Measurements from ENCODE around the gene ANKRD1. TPM values are rescaled to one million over a fixed set of nuclear protein-coding genes. Genes with fewer than 3 reads are reported as not detected.

The ANKRD1 gene
- total RNA-seq, 2 donors from 2014 or later = 0.52 to 4.3 TPM

DNA sequence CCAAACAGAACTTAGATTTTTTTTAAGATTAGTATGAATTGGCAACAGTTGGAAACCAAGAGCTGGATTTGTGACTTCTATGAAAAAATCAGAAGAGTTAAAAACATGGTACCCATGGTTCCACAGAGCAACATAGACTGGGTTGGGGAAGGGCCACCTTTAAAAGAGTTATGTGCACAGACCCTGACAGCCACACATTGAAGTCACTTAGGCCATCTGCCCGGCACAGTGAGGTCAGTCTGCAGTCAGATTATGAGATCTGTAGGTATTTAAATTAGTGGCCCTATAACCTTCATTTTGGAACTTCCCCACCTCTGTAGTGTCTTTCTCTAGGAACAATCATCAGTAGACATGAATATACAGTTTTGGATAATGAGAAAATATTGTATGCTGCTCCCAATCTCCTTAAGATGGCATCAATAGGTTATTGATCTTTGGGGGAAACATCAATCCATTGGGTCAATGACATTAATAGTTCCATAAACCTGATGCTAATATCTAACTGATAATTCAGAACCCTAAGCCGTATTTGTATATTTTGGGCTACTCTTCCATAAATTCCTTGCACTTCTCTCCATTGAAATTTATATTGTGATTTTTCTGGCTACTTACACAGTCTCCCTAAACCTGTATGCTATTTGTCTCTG, 7.0 kb downstream of the ANKRD1 start:
- intact Hi-C loops (cut with DNase I) = loop anchor here (10.0 kb wide), 1 partner anchor 331 kb away; no protein-coding TSS in a partner anchor
- no peak for ATAC-seq
- TF ChIP-seq POLR2A (IDR thresholded peaks at IDR 0.05) = no peak
- TF ChIP-seq, protein P1, sequence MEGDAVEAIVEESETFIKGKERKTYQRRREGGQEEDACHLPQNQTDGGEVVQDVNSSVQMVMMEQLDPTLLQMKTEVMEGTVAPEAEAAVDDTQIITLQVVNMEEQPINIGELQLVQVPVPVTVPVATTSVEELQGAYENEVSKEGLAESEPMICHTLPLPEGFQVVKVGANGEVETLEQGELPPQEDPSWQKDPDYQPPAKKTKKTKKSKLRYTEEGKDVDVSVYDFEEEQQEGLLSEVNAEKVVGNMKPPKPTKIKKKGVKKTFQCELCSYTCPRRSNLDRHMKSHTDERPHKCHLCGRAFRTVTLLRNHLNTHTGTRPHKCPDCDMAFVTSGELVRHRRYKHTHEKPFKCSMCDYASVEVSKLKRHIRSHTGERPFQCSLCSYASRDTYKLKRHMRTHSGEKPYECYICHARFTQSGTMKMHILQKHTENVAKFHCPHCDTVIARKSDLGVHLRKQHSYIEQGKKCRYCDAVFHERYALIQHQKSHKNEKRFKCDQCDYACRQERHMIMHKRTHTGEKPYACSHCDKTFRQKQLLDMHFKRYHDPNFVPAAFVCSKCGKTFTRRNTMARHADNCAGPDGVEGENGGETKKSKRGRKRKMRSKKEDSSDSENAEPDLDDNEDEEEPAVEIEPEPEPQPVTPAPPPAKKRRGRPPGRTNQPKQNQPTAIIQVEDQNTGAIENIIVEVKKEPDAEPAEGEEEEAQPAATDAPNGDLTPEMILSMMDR (IDR thresholded peaks at IDR 0.05) = no peak
- Histone ChIP-seq H3K27me3 (no peaks in the 10 kb centered on the region), H3K27ac (no peak overlapping the region), H3K4me1 (no peaks in the 10 kb centered on the region), H3K36me3 (replicated peaks in 1 of 2; ENCODE audit: insufficient read depth in 1 of 2, low read depth in 2 of 2) (no peaks in the 10 kb centered on the region), H3K4me3 (no peak overlapping the region), H3K9me3 (no peaks in the 10 kb centered on the region)
- DNase-seq = no peak
- 84 to 89% methylated on average over 2 of the region's 2 CpGs for WGBS, 2 donors

- Histone ChIP-seq H3K36me3 (replicated peaks in 1 of 2; ENCODE audit: insufficient read depth in 1 of 2, low read depth in 2 of 2) (no peaks in the 10 kb centered on the region), H3K9me3 (no peaks in the 10 kb centered on the region), H3K27me3 (no peaks in the 10 kb centered on the region), H3K27ac (no peak overlapping the region), H3K4me1 (no peaks in the 10 kb centered on the region), H3K4me3 (no peak overlapping the region)
- ATAC-seq = no peak
- intact Hi-C loops (cut with DNase I) = loop anchor here (10.0 kb wide), 1 partner anchor 332 kb away; no protein-coding TSS in a partner anchor
- TF ChIP-seq, protein P1 (IDR thresholded peaks at IDR 0.05) = no peak
- no peak for TF ChIP-seq POLR2A (IDR thresholded peaks at IDR 0.05)
- 76 to 82% methylated on average over 7 of the region's 7 CpGs for WGBS, 2 donors
- DNase-seq = no peak
Measured at GRCh38 chr10:90912854-90913479, 7.9 kb downstream of the ANKRD1 start.

DNA sequence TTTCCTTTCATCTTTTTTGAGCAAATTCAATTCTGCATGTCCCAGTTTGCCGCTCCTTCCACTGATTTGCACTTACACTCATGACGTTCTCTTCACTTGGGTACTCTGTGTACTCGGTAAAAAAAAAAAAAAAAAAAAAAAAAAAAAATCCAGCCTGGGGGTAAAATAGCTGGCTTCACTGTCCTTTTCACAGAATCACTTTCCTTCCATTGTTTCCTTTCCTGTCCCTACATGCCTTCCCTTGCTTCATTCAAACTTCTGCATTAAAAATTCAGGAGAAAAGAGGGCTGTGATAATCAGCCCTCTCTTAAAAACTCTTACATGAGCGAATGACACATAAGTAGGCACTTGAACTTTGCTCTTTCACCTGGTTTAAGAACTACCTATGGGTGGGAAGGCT, 8.7 kb downstream of the ANKRD1 start:
- Histone ChIP-seq H3K27me3 (no peaks in the 10 kb centered on the region), H3K27ac (no peak overlapping the region), H3K4me1 (no peaks in the 10 kb centered on the region), H3K36me3 (replicated peaks in 1 of 2; ENCODE audit: insufficient read depth in 1 of 2, low read depth in 2 of 2) (no peaks in the 10 kb centered on the region), H3K9me3 (no peaks in the 10 kb centered on the region), H3K4me3 (no peak overlapping the region)
- TF ChIP-seq POLR2A (IDR thresholded peaks at IDR 0.05) = no peak
- TF ChIP-seq, protein P1 (IDR thresholded peaks at IDR 0.05) = no peak
- ATAC-seq = no peak
- 58 to 65% methylated on average over 4 of the region's 4 CpGs for WGBS, 2 donors
- intact Hi-C loops (cut with DNase I) = loop anchor here (10.0 kb wide), 1 partner anchor 333 kb away; no protein-coding TSS in a partner anchor
- no peak for DNase-seq

DNA sequence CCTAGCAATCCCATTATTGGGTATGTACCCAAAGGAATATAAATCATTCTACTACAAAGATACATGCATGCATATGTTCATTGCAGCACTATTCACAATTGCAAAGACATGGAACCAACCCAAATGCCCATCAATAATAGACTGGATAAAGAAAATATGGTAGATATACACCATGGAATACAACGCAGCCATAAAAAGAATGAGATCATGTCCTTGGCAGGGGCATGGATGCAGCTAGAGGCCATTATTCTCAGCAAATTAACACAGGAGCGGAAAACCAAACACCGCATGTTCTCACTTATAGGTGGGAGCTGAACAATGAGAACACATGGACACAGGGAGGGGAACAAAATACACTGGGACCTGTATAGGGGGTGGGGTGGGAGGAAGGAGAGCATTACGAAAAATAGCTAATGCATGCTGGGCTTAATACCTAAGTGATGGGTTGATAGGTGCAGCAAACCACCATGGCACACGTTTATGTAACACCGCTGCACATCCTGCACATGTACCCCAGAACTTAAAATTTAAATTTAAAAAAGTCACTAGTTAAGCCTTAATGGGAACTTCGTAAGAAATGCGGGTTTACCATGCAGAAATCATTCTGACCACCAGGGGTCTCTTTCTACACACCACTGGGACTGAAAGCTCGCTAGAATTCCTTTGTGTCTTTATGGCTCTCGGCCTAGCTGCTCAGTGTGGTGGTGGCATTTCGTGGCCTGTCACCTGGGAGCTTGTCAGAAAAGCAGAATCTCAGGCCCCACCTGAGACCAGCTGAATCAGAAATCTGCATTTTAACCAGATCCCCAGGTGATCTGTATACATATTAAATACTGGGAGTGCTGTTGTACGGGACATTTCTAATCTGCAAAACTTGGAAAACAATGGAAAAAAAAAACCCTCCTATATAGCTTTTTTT, 9.5 kb downstream of the ANKRD1 start:
- no peaks in the 10 kb centered on the region for H3K36me3 ChIP-seq (replicated peaks in 1 of 2; ENCODE audit: insufficient read depth in 1 of 2, low read depth in 2 of 2)
- no peak overlapping the region for H3K27ac ChIP-seq
- no peak overlapping the region for H3K4me3 ChIP-seq
- no peaks in the 10 kb centered on the region for H3K4me1 ChIP-seq
- 30 to 32% methylated on average over 12 of the region's 12 CpGs for WGBS, 2 donors
- no peaks in the 10 kb centered on the region for H3K9me3 ChIP-seq
- intact Hi-C loops (cut with DNase I) = loop anchor here (10.0 kb wide), 1 partner anchor 333 kb away; no protein-coding TSS in a partner anchor
- ATAC-seq (peak; percentile 90), DNase-seq (peak; percentile 59 to 70 (median 65))
- no peak for TF ChIP-seq POLR2A (IDR thresholded peaks at IDR 0.05)
- TF ChIP-seq, protein P1 (IDR thresholded peaks at IDR 0.05) = peak; percentile 76 to 86 (median 82)
- H3K27me3 ChIP-seq = no peaks in the 10 kb centered on the region
